Activated CD4-positive, alpha-beta T cell treated with anti-CD3 and anti-CD28 coated beads, Interleukin-2, amount 50 U/mL, for 24 hours (primary cell): ENCODE results near the gene NOS1.
A peak's percentile ranks its signal among the peaks of the same experiment; 100 is the strongest.
"Not testable (repeated sequence)": the region's sequence is repeated elsewhere in the genome, so short reads cannot be mapped to it uniquely, and the experiment has no call there.

ENCODE experiments used
- DNase-seq, 2 donors: peaks; one replicate each; pipeline ENCODE4 v3.0.0-alpha.2; 2020; ENCODE audit warnings: low read depth in 1 of 2, low spot score in 1 of 2

NOS1 gene

DNA sequence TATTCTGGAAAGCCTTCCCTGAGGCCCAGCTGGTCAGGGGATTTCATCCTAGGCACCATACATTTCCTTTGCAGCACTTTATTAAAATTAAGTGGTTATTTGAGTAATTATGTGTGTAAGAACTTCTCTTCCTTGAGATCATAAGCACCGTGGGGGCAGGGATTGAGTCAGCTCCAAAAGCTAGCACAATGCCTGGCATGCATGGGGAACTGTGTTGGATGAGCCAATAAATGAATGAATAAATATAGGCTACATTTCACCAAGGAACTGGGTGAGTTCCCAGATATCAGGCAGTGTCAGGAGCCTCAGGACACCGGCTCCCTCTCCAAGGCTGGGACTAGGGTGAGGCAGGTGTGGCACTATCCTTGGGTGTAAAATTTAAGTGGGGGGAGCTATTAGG lies 88.3 kb downstream of the NOS1 start:
- no peak for DNase-seq

DNA sequence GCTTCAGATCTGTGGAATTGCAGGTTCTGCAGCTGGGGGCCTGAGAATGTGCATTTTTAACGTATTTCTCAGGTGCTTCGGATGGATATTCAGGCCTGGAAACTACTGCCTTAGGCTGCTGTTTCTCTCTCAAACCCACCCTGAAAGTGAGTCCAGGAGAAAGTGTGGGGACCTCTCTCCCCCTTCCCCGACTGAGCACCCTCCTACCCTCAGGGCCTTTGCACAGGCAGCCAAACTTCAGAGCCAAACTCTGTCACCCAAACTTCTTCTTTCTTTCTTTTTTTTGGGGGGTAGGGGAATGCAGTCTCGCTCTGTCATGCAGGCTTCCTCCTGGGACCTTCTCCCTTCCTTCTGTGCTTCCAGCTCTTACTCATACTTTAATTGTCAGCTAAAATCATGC lies 88.7 kb downstream of the NOS1 start:
- no peak for DNase-seq

DNA sequence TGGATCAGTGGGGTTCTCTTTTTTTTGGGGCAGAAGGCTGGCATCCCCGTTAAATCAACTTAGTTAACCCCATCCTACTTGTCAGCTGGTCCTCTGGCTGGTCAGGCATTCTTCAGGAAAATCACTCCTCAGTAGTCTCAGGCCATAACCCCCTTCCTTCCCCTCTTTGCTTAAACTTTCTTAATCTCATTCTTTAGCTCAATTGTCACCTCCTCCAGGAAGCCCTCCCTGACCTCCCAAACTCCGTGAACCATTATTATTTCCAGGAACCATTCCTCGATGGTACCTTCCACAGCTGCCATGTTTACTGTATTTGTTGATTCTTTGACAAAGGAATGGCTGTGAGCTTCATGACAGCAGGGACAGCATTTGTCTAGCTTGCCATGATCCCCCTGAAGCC lies 98.7 kb downstream of the NOS1 start:
- DNase-seq: no peak

- DNase-seq: no peak
Measured at GRCh38 chr12:117261247-117261646, 100.2 kb downstream of the NOS1 start.

GRCh38 chr12:117255386-117255785 lies 106.0 kb downstream of the NOS1 start:
- no peak for DNase-seq

DNA sequence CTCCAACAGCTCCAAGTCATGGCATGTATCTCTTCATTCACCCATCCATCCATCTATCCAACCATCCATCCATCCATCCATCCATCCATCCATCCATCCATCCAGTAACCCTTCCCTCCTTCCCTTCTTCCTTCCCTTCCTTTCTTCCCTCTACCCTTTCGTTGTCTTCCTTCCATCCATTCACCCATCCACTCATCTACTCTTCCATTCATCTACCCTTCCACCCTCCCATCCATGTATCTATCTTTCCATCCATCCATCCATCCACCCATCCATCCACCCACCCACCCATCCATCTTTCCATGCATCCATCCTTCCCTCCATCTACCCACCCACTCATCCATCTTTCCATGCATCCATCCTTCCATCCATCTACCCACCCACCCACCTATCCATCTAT lies 117.9 kb downstream of the NOS1 start:
- DNase-seq: no peak

DNA sequence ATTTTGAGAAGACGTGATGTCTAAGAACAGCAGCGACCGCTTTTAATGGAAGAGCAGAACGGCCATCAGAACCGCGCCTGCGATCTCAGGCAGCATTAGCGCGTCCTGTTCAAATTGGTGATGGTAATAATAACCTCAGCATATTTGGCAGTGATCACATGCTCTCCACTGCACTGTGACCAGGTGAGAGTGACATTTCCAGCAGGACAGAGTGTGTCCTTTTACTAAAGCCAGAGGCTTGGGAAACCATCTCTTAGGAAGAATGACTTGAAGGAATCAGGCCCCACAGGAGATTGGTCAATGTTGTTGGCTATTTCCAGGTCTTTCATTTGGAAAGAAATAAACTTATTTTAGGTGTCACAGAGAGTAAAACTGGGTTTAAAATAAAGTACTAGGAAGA lies 119.7 kb downstream of the NOS1 start:
- DNase-seq: no peak

DNA sequence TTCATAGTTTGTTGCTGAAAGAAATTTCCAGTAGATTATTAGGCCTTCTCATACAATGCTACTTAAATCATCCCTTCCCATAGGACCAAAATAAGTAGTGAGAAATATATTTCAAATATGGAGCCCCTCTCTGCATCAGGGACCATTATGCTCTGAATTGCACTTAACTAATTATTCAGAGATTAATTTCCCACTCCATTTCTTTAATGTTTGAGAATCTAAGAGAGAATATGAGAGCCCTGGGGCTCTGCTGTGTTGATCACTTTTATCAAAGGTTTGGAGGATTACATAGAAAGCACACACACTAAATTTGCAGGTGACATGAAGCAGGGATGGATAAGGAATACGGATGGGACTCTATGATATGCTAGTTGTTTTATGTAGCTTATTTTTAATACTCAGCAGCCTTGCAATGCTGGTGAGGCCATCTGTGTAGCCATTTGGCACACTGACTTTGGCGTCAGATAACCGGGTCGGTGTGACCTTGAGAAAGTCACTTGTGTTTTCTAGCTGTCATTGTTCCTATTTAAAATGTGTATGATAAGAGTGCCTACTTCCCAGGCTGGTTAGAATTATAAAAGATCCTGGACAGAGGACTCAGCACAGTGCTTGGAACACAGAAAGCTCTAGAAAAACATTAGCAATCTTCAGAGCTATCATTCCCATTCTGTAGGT lies 121.2 kb downstream of the NOS1 start:
- no peak for DNase-seq

- peak; percentile 49 to 69 for DNase-seq
Measured at GRCh38 chr12:117236456-117237001, 124.9 kb downstream of the NOS1 start.

- no peak for DNase-seq
Measured at GRCh38 chr12:117235261-117235660, 126.2 kb downstream of the NOS1 start.

DNA sequence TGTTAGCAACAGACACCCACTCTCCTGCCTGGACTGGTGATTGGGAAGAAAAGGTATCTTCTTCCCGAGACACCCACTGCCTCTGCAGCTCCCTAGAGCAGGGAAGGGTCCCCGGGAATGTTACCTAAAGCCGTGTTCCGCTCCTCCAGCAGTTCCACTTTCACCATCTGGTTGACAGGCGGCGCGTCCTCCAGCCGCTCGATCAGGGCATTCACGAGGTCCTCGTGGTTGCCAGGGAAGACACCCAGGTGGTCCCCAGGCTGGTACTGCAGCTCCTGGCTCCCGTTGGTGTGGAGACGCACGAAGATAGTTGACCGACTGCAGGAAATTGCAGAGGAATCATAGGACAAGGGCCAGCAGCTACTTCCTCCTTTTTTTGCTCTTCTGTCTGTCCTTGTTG lies 127.0 kb downstream of the NOS1 start:
- DNase-seq: no peak

- no peak for DNase-seq
Measured at GRCh38 chr12:117231750-117232149, 129.7 kb downstream of the NOS1 start.

DNA sequence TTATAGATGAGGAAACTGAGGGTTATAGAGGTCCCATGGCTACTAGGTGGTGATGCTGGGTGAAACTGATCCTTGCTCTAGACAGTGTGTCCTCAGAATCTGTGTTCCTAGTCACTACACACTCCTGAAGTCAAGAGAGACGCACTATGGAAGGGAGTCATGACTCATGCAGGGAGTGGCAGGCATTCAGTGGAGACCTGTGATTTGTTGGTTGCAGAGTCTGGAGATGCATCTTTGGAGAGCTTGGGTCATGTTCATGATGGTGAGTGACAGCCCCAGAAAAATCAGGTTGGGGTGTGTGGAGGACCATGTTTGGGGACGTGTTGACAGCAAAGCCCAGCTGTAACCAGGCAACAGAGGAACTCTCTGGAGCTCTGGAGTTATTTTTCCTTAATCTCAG lies 133.2 kb downstream of the NOS1 start:
- no peak for DNase-seq

GRCh38 chr12:117227000-117227653 lies 134.3 kb downstream of the NOS1 start:
- no peak for DNase-seq

DNA sequence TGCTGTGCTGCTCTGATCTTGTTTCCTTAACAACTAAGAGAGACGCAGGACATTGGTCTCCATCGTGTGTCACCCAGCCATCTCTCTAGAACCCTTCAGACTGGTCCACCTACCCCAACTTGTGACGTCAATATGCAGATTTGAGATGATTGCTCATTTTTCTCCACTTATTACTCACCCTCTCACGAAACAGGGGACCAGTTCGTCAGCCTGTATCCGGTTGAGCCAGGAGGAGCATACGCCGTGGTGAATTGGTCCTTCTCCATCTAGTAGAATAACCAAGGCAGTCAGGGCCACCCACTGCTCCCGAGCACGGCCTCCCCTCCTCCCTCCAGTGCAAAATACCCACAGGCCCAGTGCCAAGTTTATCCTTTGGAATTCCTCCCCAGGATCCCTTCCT lies 134.9 kb downstream of the NOS1 start:
- no peak for DNase-seq

- no peak for DNase-seq
Measured at GRCh38 chr12:117225179-117225578, 136.2 kb downstream of the NOS1 start.

DNA sequence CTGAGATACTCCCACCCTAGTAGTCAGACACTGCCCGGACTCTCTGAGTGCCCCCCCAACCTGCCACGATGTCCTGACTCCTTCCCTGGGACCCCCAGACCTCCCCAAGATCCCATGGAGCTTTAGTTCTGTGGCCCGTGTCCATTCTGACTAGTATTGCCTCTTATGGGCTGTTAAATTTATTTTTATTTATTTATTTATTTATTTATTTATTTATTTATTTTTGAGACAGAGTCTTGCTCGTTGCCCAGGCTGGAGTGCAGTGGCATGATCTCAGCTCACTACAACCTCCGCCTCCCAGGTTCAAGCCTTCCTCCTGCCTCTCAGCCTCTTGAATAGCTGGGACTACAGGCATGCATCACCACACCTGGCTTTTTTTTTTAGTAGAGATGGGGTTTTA lies 140.5 kb downstream of the NOS1 start:
- DNase-seq: not testable (repeated sequence)

DNA sequence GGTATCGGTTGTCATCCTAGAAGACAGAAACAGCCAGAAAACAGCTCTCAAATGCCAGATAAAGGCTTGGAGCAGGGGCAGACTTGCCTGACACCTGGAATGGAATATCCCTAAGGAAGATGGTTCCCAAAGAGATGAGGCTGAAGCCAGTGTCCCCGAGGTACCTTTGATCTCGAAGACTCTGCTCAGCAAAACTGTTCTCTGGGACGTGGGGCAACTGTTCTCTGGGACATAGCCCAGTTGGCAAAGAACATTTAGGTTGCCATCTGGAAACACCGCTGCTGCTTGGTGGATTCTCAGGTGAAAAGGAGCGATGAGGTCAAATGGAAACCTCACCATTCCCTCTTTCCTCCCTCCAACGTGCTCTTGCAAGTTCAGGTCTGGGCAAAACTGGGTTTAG lies 143.3 kb downstream of the NOS1 start:
- DNase-seq: no peak

- DNase-seq: no peak
Measured at GRCh38 chr12:117216686-117217085, 144.7 kb downstream of the NOS1 start.

DNA sequence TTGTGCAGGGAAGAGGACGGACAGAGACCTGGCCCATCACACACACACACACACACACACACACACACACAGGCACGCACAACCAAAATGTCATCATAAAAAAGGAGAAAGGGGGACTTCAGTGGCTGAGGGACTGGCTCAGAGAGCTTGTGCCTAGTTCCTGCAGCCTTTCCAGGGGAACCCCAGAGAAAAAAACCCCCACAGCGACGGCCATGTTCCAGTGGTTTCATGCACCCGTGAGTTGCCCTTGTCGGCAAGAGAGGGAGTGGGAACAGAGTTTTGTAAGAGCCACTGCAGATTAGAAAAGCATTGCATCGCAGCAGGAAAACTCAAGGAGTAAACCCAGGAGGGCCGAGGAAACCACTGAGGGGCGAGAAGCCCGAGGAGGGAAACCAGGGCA lies 146.6 kb downstream of the NOS1 start:
- DNase-seq: no peak

GRCh38 chr12:117213295-117213808 lies 148.1 kb downstream of the NOS1 start:
- no peak for DNase-seq

DNA sequence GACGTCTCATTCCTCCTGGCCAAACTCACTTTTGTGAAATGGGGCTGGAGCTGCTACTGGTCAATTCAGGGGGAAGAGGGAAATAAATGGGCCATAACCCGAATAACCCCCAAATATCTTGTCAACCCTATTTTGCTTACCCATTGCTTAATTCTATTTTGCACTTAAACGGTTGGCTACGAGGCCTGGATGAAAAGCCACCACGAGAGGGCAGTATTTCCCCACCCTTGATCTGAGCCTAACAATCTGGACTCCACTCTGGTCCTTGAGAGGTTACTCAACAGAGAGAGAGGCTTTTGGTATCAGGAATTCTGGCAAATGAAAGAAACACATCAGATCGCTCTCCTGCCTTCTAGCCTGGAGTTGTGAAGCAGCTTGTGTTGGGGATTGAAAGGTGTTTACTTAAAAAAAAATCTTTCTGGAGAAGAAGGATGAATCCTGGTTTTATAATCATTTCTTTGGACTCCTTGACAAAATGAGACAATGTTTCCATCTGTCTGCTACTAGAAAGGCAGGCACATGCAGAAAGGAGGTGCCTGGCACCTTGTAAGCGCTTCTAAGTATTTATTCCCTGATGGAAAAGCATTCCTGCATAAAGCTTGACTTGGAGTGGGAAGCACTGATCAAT lies 148.7 kb downstream of the NOS1 start:
- peak; percentile 21 to 42 for DNase-seq
